HG03103 (cell line): ENCODE data around the gene ARL14.
"Not testable (repeated sequence)": the region's sequence is repeated elsewhere in the genome, so short reads cannot be mapped to it uniquely, and the experiment has no call there.

Experiments used
- ATAC-seq: cut with Tn5 transposase; IDR thresholded peaks from one replicate; pipeline ENCODE4 v1.9.1; 2021; ENCODE audit warnings: low read depth; ENCODE audit not compliant: unreplicated experiment

Gene ARL14

GRCh38 chr3:160675566-160676124 is 1.3 kb upstream of the ARL14 start:
- no peak for ATAC-seq

GRCh38 chr3:160677459-160677881 is 510 bp downstream of the ARL14 start:
- no peak for ATAC-seq

- ATAC-seq: no peak
Observed at GRCh38 chr3:160678292-160678842, 1.4 kb downstream of the ARL14 start.

- ATAC-seq: no peak
Observed at GRCh38 chr3:160684368-160684740, 7.4 kb downstream of the ARL14 start.

- no peak for ATAC-seq
Observed at GRCh38 chr3:160685144-160685766, 8.3 kb downstream of the ARL14 start.

GRCh38 chr3:160686955-160687535 is 10.1 kb downstream of the ARL14 start:
- ATAC-seq: no peak

GRCh38 chr3:160691151-160691550 is 14.2 kb downstream of the ARL14 start:
- ATAC-seq: no peak

GRCh38 chr3:160691962-160692361 is 15.0 kb downstream of the ARL14 start:
- no peak for ATAC-seq

GRCh38 chr3:160693191-160693590 is 16.2 kb downstream of the ARL14 start:
- ATAC-seq: no peak

- no peak for ATAC-seq
Observed at GRCh38 chr3:160694345-160694744, 17.4 kb downstream of the ARL14 start.

- ATAC-seq: no peak
Observed at GRCh38 chr3:160695003-160695402, 18.0 kb downstream of the ARL14 start.

GRCh38 chr3:160695915-160696327 is 19.0 kb downstream of the ARL14 start:
- no peak for ATAC-seq

- peak; percentile 56 for ATAC-seq
Observed at GRCh38 chr3:160697637-160698380, 20.8 kb downstream of the ARL14 start.

GRCh38 chr3:160698599-160699195 is 21.7 kb downstream of the ARL14 start:
- no peak for ATAC-seq

GRCh38 chr3:160701490-160701889 is 24.5 kb downstream of the ARL14 start:
- ATAC-seq: no peak

GRCh38 chr3:160702290-160702689 is 25.3 kb downstream of the ARL14 start:
- no peak for ATAC-seq

GRCh38 chr3:160703974-160704373 is 27.0 kb downstream of the ARL14 start:
- no peak for ATAC-seq

- ATAC-seq: no peak
Observed at GRCh38 chr3:160707187-160707794, 30.3 kb downstream of the ARL14 start.

GRCh38 chr3:160709477-160710182 is 32.7 kb downstream of the ARL14 start:
- no peak for ATAC-seq

- ATAC-seq: not testable (repeated sequence)
Observed at GRCh38 chr3:160713144-160713543, 36.2 kb downstream of the ARL14 start.
